ENCODE data around the gene NAALADL2.

NAALADL2 gene

DNA sequence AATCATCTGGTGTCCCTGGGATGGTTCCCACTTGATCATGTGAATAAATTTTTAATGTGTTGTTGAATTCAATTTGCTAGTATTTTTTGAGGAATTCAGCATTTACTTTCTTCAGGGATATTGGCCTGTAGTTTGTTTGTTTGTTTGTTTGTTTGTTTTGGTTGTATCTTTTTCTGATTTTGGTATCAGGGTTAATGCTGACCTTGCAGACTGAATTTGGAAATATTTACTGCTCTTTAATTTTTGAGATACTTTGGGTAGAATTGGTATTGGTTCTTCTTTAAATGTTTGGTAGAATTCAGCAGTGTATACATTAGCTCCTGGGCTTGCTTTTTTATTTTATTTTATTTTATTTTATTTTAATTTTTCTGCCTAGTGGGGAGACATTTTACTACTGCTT, 803.7 kb downstream of the NAALADL2 start:
- DNase-seq (no peak), ATAC-seq (ENCODE audit: insufficient read depth, low read depth) (no peak)
- H3K36me3 ChIP-seq (ENCODE audit: insufficient read depth, low read length) = no peaks in the 10 kb centered on the region
- no peak overlapping the region for H3K9ac ChIP-seq (ENCODE audit: low read depth, low read length)
- H3K27ac ChIP-seq (ENCODE audit: low read length) = no peak overlapping the region
- H2AFZ ChIP-seq (ENCODE audit: low read depth, low read length) = no peak overlapping the region
- H3K27me3 ChIP-seq (ENCODE audit: insufficient read depth, low read length, poor library complexity) = no peaks in the 10 kb centered on the region
- no peak overlapping the region for H3K4me3 ChIP-seq (ENCODE audit: low read depth in 1 of 2, low read length in 2 of 2)
- TF ChIP-seq CTCF (IDR thresholded peaks at IDR 0.05; ENCODE audit: borderline replicate concordance, extremely low read depth, low read length, poor library complexity, severe bottlenecking) (no peak), EZH2 (IDR thresholded peaks at IDR 0.05; ENCODE audit: borderline replicate concordance, low read depth, low read length, severe bottlenecking) (no peak)
- H4K20me1 ChIP-seq (ENCODE audit: insufficient read depth, low read length) = no peaks in the 10 kb centered on the region
- no peak overlapping the region for H3K4me2 ChIP-seq (ENCODE audit: insufficient read depth, low read length)
- no peaks in the 10 kb centered on the region for H3K9me3 ChIP-seq (ENCODE audit: insufficient read depth, low read length, severe bottlenecking)
- H3K4me1 ChIP-seq (ENCODE audit: insufficient read depth, low read length) = no peaks in the 10 kb centered on the region
- no peaks in the 10 kb centered on the region for H3K79me2 ChIP-seq (ENCODE audit: insufficient read depth, low read length)

DNA sequence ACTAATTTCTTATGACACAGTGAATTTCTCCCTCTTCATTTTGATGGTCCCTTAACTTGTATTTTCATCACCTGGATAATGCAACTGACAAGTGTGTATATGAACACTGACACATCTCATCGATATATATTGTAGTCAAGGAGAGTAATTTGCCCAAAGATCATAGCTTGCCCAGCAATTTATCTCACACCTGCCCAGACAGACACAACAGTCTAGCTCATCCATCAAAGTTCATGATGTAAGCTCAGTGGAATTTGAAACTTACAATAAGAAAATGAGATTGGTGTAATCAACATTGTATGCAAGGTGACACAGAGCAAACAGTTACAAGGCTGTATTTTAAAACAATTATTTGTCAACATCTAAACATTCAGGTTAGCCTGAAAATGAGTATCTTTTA, 805.8 kb downstream of the NAALADL2 start:
- no peak overlapping the region for H2AFZ ChIP-seq (ENCODE audit: low read depth, low read length)
- H3K79me2 ChIP-seq (ENCODE audit: insufficient read depth, low read length) = no peaks in the 10 kb centered on the region

DNA sequence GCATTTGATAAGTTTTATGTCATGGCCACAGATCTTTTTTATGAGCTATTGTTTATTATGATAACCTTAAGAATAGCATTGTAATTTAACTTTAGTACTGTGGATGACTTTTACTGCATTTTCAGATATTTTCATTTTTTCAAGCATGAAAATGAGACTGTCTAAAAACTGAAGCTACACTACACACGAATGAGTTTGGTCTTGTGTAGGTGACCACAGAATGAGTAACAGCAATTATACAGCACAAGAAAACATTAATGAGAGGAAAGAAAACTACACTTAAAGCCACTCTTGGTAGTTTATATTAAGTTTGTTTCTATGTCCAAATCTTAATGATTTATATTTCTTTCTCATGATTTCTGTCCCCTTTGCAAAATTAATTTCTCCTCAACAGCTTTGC, 809.2 kb downstream of the NAALADL2 start:
- no peaks in the 10 kb centered on the region for H3K79me2 ChIP-seq (ENCODE audit: insufficient read depth, low read length)
- H2AFZ ChIP-seq (ENCODE audit: low read depth, low read length) = no peak overlapping the region
- no peaks in the 10 kb centered on the region for H3K27me3 ChIP-seq (ENCODE audit: insufficient read depth, low read length, poor library complexity)
- no peaks in the 10 kb centered on the region for H3K36me3 ChIP-seq (ENCODE audit: insufficient read depth, low read length)
- no peak for TF ChIP-seq EZH2 (IDR thresholded peaks at IDR 0.05; ENCODE audit: borderline replicate concordance, low read depth, low read length, severe bottlenecking)
- no peak for TF ChIP-seq CTCF (IDR thresholded peaks at IDR 0.05; ENCODE audit: borderline replicate concordance, extremely low read depth, low read length, poor library complexity, severe bottlenecking)
- H4K20me1 ChIP-seq (ENCODE audit: insufficient read depth, low read length) = no peaks in the 10 kb centered on the region
- no peak overlapping the region for H3K4me2 ChIP-seq (ENCODE audit: insufficient read depth, low read length)
- no peaks in the 10 kb centered on the region for H3K4me1 ChIP-seq (ENCODE audit: insufficient read depth, low read length)
- no peak overlapping the region for H3K4me3 ChIP-seq (ENCODE audit: low read depth in 1 of 2, low read length in 2 of 2)
- no peaks in the 10 kb centered on the region for H3K9me3 ChIP-seq (ENCODE audit: insufficient read depth, low read length, severe bottlenecking)
- DNase-seq (no peak), ATAC-seq (ENCODE audit: insufficient read depth, low read depth) (no peak)
- no peak overlapping the region for H3K27ac ChIP-seq (ENCODE audit: low read length)
- H3K9ac ChIP-seq (ENCODE audit: low read depth, low read length) = no peak overlapping the region

More for the DNA sequence above, 805.8 kb downstream of the NAALADL2 start:
- Histone ChIP-seq H3K27me3 (ENCODE audit: insufficient read depth, low read length, poor library complexity) (no peaks in the 10 kb centered on the region), H3K27ac (ENCODE audit: low read length) (no peak overlapping the region), H3K4me2 (ENCODE audit: insufficient read depth, low read length) (no peak overlapping the region), H3K4me1 (ENCODE audit: insufficient read depth, low read length) (no peaks in the 10 kb centered on the region), H3K4me3 (ENCODE audit: low read depth in 1 of 2, low read length in 2 of 2) (no peak overlapping the region), H3K36me3 (ENCODE audit: insufficient read depth, low read length) (no peaks in the 10 kb centered on the region), H4K20me1 (ENCODE audit: insufficient read depth, low read length) (no peaks in the 10 kb centered on the region), H3K9me3 (ENCODE audit: insufficient read depth, low read length, severe bottlenecking) (no peaks in the 10 kb centered on the region), H3K9ac (ENCODE audit: low read depth, low read length) (no peak overlapping the region)
- DNase-seq (no peak), ATAC-seq (ENCODE audit: insufficient read depth, low read depth) (no peak)
- TF ChIP-seq EZH2 (IDR thresholded peaks at IDR 0.05; ENCODE audit: borderline replicate concordance, low read depth, low read length, severe bottlenecking) (no peak), CTCF (IDR thresholded peaks at IDR 0.05; ENCODE audit: borderline replicate concordance, extremely low read depth, low read length, poor library complexity, severe bottlenecking) (no peak)

DNA sequence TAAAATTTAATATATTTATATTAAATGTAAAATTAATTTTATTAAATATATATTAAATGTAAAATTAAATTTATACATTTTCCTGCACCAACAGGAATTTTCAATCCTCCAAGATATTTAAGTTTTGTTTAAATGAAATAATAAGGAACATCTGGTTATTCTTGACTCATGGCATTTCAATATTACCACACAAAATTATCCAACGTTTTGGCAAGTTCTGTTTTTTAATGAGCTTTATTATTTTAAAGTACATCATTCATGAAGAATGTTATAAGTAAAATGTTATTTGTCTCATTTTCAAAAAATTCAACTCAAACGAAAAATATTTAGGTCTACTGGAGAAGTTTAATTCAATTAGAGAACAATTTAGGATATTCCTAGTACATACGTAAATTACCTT, 811.4 kb downstream of the NAALADL2 start:
- H3K79me2 ChIP-seq (ENCODE audit: insufficient read depth, low read length) = no peaks in the 10 kb centered on the region
- TF ChIP-seq EZH2 (IDR thresholded peaks at IDR 0.05; ENCODE audit: borderline replicate concordance, low read depth, low read length, severe bottlenecking) = no peak
- TF ChIP-seq CTCF (IDR thresholded peaks at IDR 0.05; ENCODE audit: borderline replicate concordance, extremely low read depth, low read length, poor library complexity, severe bottlenecking) = no peak
- DNase-seq (no peak), ATAC-seq (ENCODE audit: insufficient read depth, low read depth) (no peak)
- H3K27me3 ChIP-seq (ENCODE audit: insufficient read depth, low read length, poor library complexity) = no peaks in the 10 kb centered on the region
- no peaks in the 10 kb centered on the region for H3K9me3 ChIP-seq (ENCODE audit: insufficient read depth, low read length, severe bottlenecking)
- H3K4me3 ChIP-seq (ENCODE audit: low read depth in 1 of 2, low read length in 2 of 2) = no peak overlapping the region
- H2AFZ ChIP-seq (ENCODE audit: low read depth, low read length) = no peak overlapping the region
- no peaks in the 10 kb centered on the region for H4K20me1 ChIP-seq (ENCODE audit: insufficient read depth, low read length)
- no peak overlapping the region for H3K4me2 ChIP-seq (ENCODE audit: insufficient read depth, low read length)
- no peaks in the 10 kb centered on the region for H3K4me1 ChIP-seq (ENCODE audit: insufficient read depth, low read length)
- H3K9ac ChIP-seq (ENCODE audit: low read depth, low read length) = no peak overlapping the region
- H3K36me3 ChIP-seq (ENCODE audit: insufficient read depth, low read length) = no peaks in the 10 kb centered on the region
- no peak overlapping the region for H3K27ac ChIP-seq (ENCODE audit: low read length)

Measured in DND-41 (cell line).